ENCODE data around the gene NPIPA8. TPM values are rescaled to one million over a fixed set of nuclear protein-coding genes. Genes with fewer than 3 reads are reported as not detected.
"Not testable (repeated sequence)": the region's sequence is repeated elsewhere in the genome, so short reads cannot be mapped to it uniquely, and the experiment has no call there.

Gene NPIPA8
- total RNA-seq, 1 experiment from 2014 or later = 0.72 TPM

DNA sequence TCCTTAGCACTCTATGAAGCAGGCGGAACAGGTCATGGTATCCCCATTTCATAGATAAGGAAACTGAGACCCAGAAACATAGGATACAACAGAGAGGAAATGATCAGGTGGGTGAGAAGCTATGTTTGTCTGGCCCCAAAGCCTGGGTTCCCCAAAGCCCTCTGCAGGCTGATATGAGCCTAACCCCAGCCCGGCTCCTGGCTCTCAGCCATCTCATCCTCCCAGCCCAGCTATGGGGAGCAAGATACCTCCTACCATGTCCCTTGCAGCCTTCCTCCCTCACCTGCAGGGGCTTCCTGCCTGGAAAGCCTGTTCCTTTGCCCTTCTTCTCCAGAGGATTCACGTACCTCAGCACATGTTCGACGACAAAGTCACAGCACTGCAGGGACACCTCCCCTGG, 30.5 kb downstream of the NPIPA8 start:
- H3K9me3 Mint-ChIP-seq; H3K9me3 ChIP-seq (ENCODE audit: control insufficient read depth, low read depth, low read length); H3K36me3 Mint-ChIP-seq (ENCODE audit: insufficient read depth in 1 of 3, low read depth in 3 of 3); H3K79me2 ChIP-seq (ENCODE audit: insufficient read depth, low read length); H3K18ac ChIP-seq (ENCODE audit: insufficient read length, low read depth, low read length); H3K4me1 Mint-ChIP-seq; H3K79me1 ChIP-seq (ENCODE audit: insufficient read depth, low read depth, low read length, poor library complexity, severe bottlenecking); H3K56ac ChIP-seq (ENCODE audit: insufficient read length, low read depth, low read length); H2AK5ac ChIP-seq (ENCODE audit: insufficient read length, low read length); H3K27ac Mint-ChIP-seq; H3K27me3 Mint-ChIP-seq (ENCODE audit: low read depth); H3K4me2 ChIP-seq (ENCODE audit: insufficient read depth, insufficient read length, low read length); H3K4me1 ChIP-seq (ENCODE audit: insufficient read depth, low read length); H2AFZ ChIP-seq (ENCODE audit: low read length); H4K20me1 ChIP-seq (ENCODE audit: control insufficient read depth, insufficient read depth, insufficient read length); H2BK5ac ChIP-seq (ENCODE audit: insufficient read length, low read length); H3K23ac ChIP-seq (ENCODE audit: insufficient read length, low read depth, low read length); H3K4me3 Mint-ChIP-seq; H3K9ac ChIP-seq (ENCODE audit: extremely low read depth, insufficient read length, low read length); H3T11ph ChIP-seq (ENCODE audit: low read length); H4K91ac ChIP-seq (ENCODE audit: insufficient read length, low read depth, low read length); H3K23me2 ChIP-seq (ENCODE audit: insufficient read length, low read depth, low read length, poor library complexity, severe bottlenecking); H2BK15ac ChIP-seq (ENCODE audit: low read depth, low read length); H4K8ac ChIP-seq (replicated peaks; ENCODE audit: insufficient read length, low read depth, low read length); H3K27ac ChIP-seq (ENCODE audit: insufficient read length, low read depth, low read length); H4K5ac ChIP-seq (ENCODE audit: insufficient read length, low read depth, low read length); H3K4ac ChIP-seq (ENCODE audit: low read depth, low read length); H2BK20ac ChIP-seq (ENCODE audit: low read depth, low read length, poor library complexity, severe bottlenecking); H3K14ac ChIP-seq (ENCODE audit: insufficient read depth, low read length); H2BK12ac ChIP-seq (ENCODE audit: insufficient read length, low read depth, low read length); H3K27me3 ChIP-seq (ENCODE audit: insufficient read depth, low read length); H2BK120ac ChIP-seq (ENCODE audit: low read depth, low read length, poor library complexity, severe bottlenecking): not testable (repeated sequence)
- no CpG with 5 or more reads among the region's 5 CpGs for WGBS (ENCODE audit: extremely low coverage, insufficient read length, low lambda C conversion rate)
- DNase-seq = peak; percentile 15

DNA sequence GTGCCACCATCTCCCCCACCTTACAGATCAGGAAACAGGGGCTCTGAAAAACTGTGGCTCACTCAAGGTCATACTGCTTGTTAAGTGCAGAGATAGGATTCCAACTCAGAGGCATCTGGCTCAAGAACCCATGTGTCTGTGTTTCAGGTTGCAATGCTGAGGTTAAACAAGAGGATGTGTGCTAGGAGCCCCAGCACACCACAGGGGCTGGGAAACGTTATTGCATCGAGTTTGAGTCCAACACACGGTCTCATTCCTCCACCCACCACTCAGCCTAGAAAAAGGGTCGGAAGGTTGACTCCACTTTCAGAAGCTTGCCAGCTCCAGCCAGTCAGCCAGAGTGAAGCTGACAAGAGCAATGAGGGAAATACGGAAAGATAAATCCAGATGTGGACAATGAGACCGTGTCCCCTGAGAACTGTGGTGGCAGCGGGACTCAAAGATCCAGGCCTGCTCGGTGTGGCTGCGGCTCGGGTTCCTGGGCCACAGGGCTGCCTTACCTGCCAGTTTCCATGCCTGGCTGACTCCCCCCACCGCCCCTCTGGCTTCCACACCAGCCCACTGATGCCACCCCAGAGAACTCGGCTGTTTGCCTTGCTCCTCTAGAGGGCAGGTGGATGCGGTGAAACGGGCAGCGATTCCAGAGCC, 33.4 kb downstream of the NPIPA8 start:
- H3K23ac ChIP-seq (ENCODE audit: insufficient read length, low read depth, low read length) = not testable (repeated sequence)
- peak; percentile 5 for DNase-seq

More for the DNA sequence above, 33.4 kb downstream of the NPIPA8 start:
- H3K27me3 ChIP-seq (ENCODE audit: insufficient read depth, low read length); H3K4ac ChIP-seq (ENCODE audit: low read depth, low read length); H2BK12ac ChIP-seq (ENCODE audit: insufficient read length, low read depth, low read length); H2AK5ac ChIP-seq (ENCODE audit: insufficient read length, low read length); H3K27ac Mint-ChIP-seq; H4K5ac ChIP-seq (ENCODE audit: insufficient read length, low read depth, low read length); H3K9me3 ChIP-seq (ENCODE audit: control insufficient read depth, low read depth, low read length); H4K20me1 ChIP-seq (ENCODE audit: control insufficient read depth, insufficient read depth, insufficient read length); H3K4me1 Mint-ChIP-seq; H3T11ph ChIP-seq (ENCODE audit: low read length); H2AFZ ChIP-seq (ENCODE audit: low read length); H3K56ac ChIP-seq (ENCODE audit: insufficient read length, low read depth, low read length); H3K36me3 Mint-ChIP-seq (ENCODE audit: insufficient read depth in 1 of 3, low read depth in 3 of 3); H3K9ac ChIP-seq (ENCODE audit: extremely low read depth, insufficient read length, low read length); H2BK120ac ChIP-seq (ENCODE audit: low read depth, low read length, poor library complexity, severe bottlenecking); H3K14ac ChIP-seq (ENCODE audit: insufficient read depth, low read length); H3K9me3 Mint-ChIP-seq; H2BK5ac ChIP-seq (ENCODE audit: insufficient read length, low read length); H3K4me2 ChIP-seq (ENCODE audit: insufficient read depth, insufficient read length, low read length); H4K91ac ChIP-seq (ENCODE audit: insufficient read length, low read depth, low read length); H3K4me3 Mint-ChIP-seq; H3K23me2 ChIP-seq (ENCODE audit: insufficient read length, low read depth, low read length, poor library complexity, severe bottlenecking); H4K8ac ChIP-seq (replicated peaks; ENCODE audit: insufficient read length, low read depth, low read length); H3K18ac ChIP-seq (ENCODE audit: insufficient read length, low read depth, low read length); H2BK15ac ChIP-seq (ENCODE audit: low read depth, low read length); H3K27ac ChIP-seq (ENCODE audit: insufficient read length, low read depth, low read length); H3K79me1 ChIP-seq (ENCODE audit: insufficient read depth, low read depth, low read length, poor library complexity, severe bottlenecking); H3K27me3 Mint-ChIP-seq (ENCODE audit: low read depth); H3K79me2 ChIP-seq (ENCODE audit: insufficient read depth, low read length); H3K4me1 ChIP-seq (ENCODE audit: insufficient read depth, low read length); H2BK20ac ChIP-seq (ENCODE audit: low read depth, low read length, poor library complexity, severe bottlenecking): not testable (repeated sequence)
- no CpG with 5 or more reads among the region's 15 CpGs for WGBS (ENCODE audit: extremely low coverage, insufficient read length, low lambda C conversion rate)
